Left lung (tissue), 10 donors: Measurements from ENCODE around the gene GALNT1. TPM values are rescaled to one million over a fixed set of nuclear protein-coding genes. Genes with fewer than 3 reads are reported as not detected.

Source experiments
- ATAC-seq: fragments of 200-7000 bp; cut with Tn5 transposase; one replicate; pipeline ENCODE4 v1.9.1; 2020; ENCODE audit warnings: moderate library complexity
- DNase-seq, 4 donors: peaks; one replicate each; pipeline ENCODE4 v3.0.0-alpha.2; 2013 to 2020
- H3K27ac ChIP-seq, 2 donors: fragments of 200-600 bp; sonication (generic) in 1 of 2; one replicate each; pipeline versions ENCODE4 v1.5.0 to v1.8.0; 2020 to 2021
- H3K27me3 ChIP-seq, 2 donors: fragments of 200-600 bp; sonication (generic) in 1 of 2; one replicate each; pipeline versions ENCODE4 v1.5.0 to v1.8.0; 2020 to 2021
- H3K36me3 ChIP-seq, 2 donors: fragments of 200-600 bp; sonication (generic) in 1 of 2; one replicate each; pipeline versions ENCODE4 v1.5.0 to v1.8.0; 2020 to 2021
- H3K4me1 ChIP-seq, 2 donors: fragments of 200-600 bp; one replicate each; pipeline ENCODE4 v1.8.0; 2021
- H3K4me3 ChIP-seq, 2 donors: fragments of 200-600 bp; sonication (generic) in 1 of 2; one replicate each; pipeline versions ENCODE4 v1.5.0 to v1.8.0; 2020 to 2021; ENCODE audit warnings: mild to moderate bottlenecking in 1 of 2
- H3K9me3 ChIP-seq, 2 donors: fragments of 200-600 bp; sonication (generic) in 1 of 2; one replicate each; pipeline versions ENCODE4 v1.5.0 to v1.8.0; 2020 to 2021
- CTCF ChIP-seq, 2 donors: fragments of 200-600 bp; sonication (generic) in 1 of 2; IDR thresholded peaks; one replicate each; pipeline versions ENCODE4 v1.5.0 to v1.8.0; 2021; ENCODE audit warnings: antibody characterized with exemption in 2 of 2
- intact Hi-C, 2 donors: fragments of 100-400 bp; cut with DNase I; formaldehyde crosslinking; loops; one replicate each; pipeline versions ENCODE4 v1.11.2 to v1.14.2; 2022
- polyA plus RNA-seq, 6 donors: library from polyadenylated mRNA; unstranded; fragments of 120-200 nt; gene quantifications; one replicate each; pipeline ENCODE4 v1.2.1, GENCODE V29; 2013; ENCODE audit not compliant: insufficient read length in 6 of 6
- total RNA-seq, 2 donors: library from RNA; stranded (reverse); fragmentation: NEBNext Ultra II Directional; extraction: Animal tissue kit (Norgen Biotek cat#: 25700); gene quantifications; one replicate each; pipeline ENCODE4 v1.2.1, GENCODE V29; 2021
- donor health status: DM: no; HTN: yes; CAD: no.
- donor health status: DM: no; HTN: no; CAD: no.

GALNT1 gene
- total and polyA plus RNA-seq, 8 donors, result 82.5 to 110 (median 107) TPM

GRCh38 chr18:35623255-35623654 is 41.7 kb downstream of the GALNT1 start:
- ATAC-seq (no peak), DNase-seq (no peak)
- Histone ChIP-seq H3K27ac (peak overlapping the region in 1 of 2 donors; percentile 7), H3K36me3 (peaks cover 0 to 10% of the 10 kb centered on the region in 2 donors), H3K4me3 (no peak overlapping the region), H3K27me3 (no peaks in the 10 kb centered on the region), H3K9me3 (peaks cover 0 to 10% of the 10 kb centered on the region in 2 donors), H3K4me1 (peaks cover 0 to 13% of the 10 kb centered on the region in 2 donors)
- intact Hi-C loops, result no loop called here
- TF ChIP-seq CTCF (IDR thresholded peaks at IDR 0.05), result no peak

GRCh38 chr18:35624146-35624545 is 42.6 kb downstream of the GALNT1 start:
- Histone ChIP-seq H3K4me1 (peaks cover 0 to 9% of the 10 kb centered on the region in 2 donors), H3K4me3 (no peak overlapping the region), H3K27me3 (no peaks in the 10 kb centered on the region), H3K27ac (no peak overlapping the region), H3K36me3 (peaks cover 0 to 12% of the 10 kb centered on the region in 2 donors), H3K9me3 (peaks cover 0 to 10% of the 10 kb centered on the region in 2 donors)
- DNase-seq (no peak), ATAC-seq (no peak)
- intact Hi-C loops, result no loop called here
- TF ChIP-seq CTCF (IDR thresholded peaks at IDR 0.05), result no peak

GRCh38 chr18:35625232-35625631 is 43.7 kb downstream of the GALNT1 start:
- Histone ChIP-seq H3K27ac (no peak overlapping the region), H3K4me3 (no peak overlapping the region), H3K27me3 (no peaks in the 10 kb centered on the region), H3K9me3 (peaks cover 0 to 10% of the 10 kb centered on the region in 2 donors), H3K36me3 (peaks cover 0 to 12% of the 10 kb centered on the region in 2 donors), H3K4me1 (peaks cover 0 to 4% of the 10 kb centered on the region in 2 donors)
- ATAC-seq (no peak), DNase-seq (no peak)
- intact Hi-C loops, result no loop called here
- TF ChIP-seq CTCF (IDR thresholded peaks at IDR 0.05), result no peak

- no peak overlapping the region for H3K27ac ChIP-seq
- peaks cover 0 to 7% of the 10 kb centered on the region in 2 donors for H3K9me3 ChIP-seq
- H3K36me3 ChIP-seq, result no peaks in the 10 kb centered on the region
- no peak overlapping the region for H3K4me3 ChIP-seq
- intact Hi-C loops, result no loop called here
- no peak for DNase-seq
- H3K4me1 ChIP-seq, result no peaks in the 10 kb centered on the region
- no peak for ATAC-seq
- no peaks in the 10 kb centered on the region for H3K27me3 ChIP-seq
- TF ChIP-seq CTCF (IDR thresholded peaks at IDR 0.05), result no peak
Observed at GRCh38 chr18:35633761-35634160, 52.2 kb downstream of the GALNT1 start.

GRCh38 chr18:35634323-35634722 is 52.8 kb downstream of the GALNT1 start:
- no peak overlapping the region for H3K4me3 ChIP-seq
- no peaks in the 10 kb centered on the region for H3K36me3 ChIP-seq
- no peak for TF ChIP-seq CTCF (IDR thresholded peaks at IDR 0.05)
- DNase-seq (no peak), ATAC-seq (no peak)
- intact Hi-C loops, result no loop called here
- H3K27ac ChIP-seq, result peak overlapping the region in 1 of 2 donors; percentile 16
- peaks cover 0 to 7% of the 10 kb centered on the region in 2 donors for H3K9me3 ChIP-seq
- H3K27me3 ChIP-seq, result no peaks in the 10 kb centered on the region
- H3K4me1 ChIP-seq, result no peaks in the 10 kb centered on the region
